Measurements from ENCODE around the gene PCED1B.

PCED1B gene

DNA sequence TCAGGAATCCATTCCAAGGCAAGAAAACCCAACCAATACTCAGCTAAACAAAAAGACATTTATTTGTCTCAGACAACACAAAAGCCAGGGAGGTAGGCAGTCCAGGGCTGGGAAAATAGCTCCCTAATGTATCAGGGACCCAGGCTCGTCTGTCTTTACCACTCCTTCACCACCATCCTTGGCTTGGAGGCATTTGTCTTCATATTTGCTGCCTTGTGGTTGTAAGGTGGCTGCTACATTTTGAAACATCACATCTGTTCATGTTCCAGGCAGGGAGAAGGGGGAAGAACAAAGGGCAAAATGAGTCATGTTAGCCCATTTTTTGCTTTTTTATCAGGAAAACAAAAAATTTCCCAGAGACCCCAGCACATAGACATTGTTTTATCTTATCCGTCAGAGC is 44.8 kb upstream of the PCED1B start:
- TF ChIP-seq MYC (IDR thresholded peaks at IDR 0.05; ENCODE audit: low read depth, low read length), result no peak
- TF ChIP-seq POLR2A (IDR thresholded peaks at IDR 0.05; ENCODE audit: extremely low read depth, insufficient read length), result no peak
- no peak for TF ChIP-seq CTCF (IDR thresholded peaks at IDR 0.05; ENCODE audit: low read depth, low read length)
- TF ChIP-seq, protein P1, sequence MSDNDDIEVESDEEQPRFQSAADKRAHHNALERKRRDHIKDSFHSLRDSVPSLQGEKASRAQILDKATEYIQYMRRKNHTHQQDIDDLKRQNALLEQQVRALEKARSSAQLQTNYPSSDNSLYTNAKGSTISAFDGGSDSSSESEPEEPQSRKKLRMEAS (IDR thresholded peaks at IDR 0.05; ENCODE audit: low read depth, low read length), result no peak
- H3K4me3 ChIP-seq (ENCODE audit: low read depth, low read length), result no peak overlapping the region
- DNase-seq (ENCODE audit: low read depth), result no peak

DNA sequence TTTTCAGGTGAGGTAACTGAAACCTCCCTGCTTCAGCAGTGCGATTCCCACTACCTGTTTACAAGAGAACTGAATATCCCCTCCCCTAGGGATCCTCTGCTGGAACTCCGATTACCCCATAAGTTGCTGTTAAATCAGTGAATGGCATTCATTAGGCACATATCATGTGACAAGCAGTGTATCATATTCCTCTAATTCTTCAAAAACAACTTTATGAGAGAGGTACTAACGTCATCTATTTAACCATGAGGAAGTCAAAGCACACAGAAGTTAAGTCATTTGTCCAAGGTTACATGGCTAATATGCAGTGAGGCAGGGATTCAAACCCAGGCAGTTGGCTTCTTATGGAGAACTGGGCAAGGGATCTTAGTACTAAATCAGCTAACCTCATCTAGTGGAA is 43.9 kb upstream of the PCED1B start:
- no peak for DNase-seq (ENCODE audit: low read depth)
- no peak overlapping the region for H3K4me3 ChIP-seq (ENCODE audit: low read depth, low read length)
- TF ChIP-seq POLR2A (IDR thresholded peaks at IDR 0.05; ENCODE audit: extremely low read depth, insufficient read length) (no peak), CTCF (IDR thresholded peaks at IDR 0.05; ENCODE audit: low read depth, low read length) (no peak), MYC (IDR thresholded peaks at IDR 0.05; ENCODE audit: low read depth, low read length) (no peak)
- TF ChIP-seq, protein P1 (IDR thresholded peaks at IDR 0.05; ENCODE audit: low read depth, low read length), result no peak

- H3K4me3 ChIP-seq (ENCODE audit: low read depth, low read length), result no peak overlapping the region
- no peak for DNase-seq (ENCODE audit: low read depth)
- no peak for TF ChIP-seq POLR2A (IDR thresholded peaks at IDR 0.05; ENCODE audit: extremely low read depth, insufficient read length)
- TF ChIP-seq, protein P1 (IDR thresholded peaks at IDR 0.05; ENCODE audit: low read depth, low read length), result no peak
- TF ChIP-seq MYC (IDR thresholded peaks at IDR 0.05; ENCODE audit: low read depth, low read length), result no peak
- no peak for TF ChIP-seq CTCF (IDR thresholded peaks at IDR 0.05; ENCODE audit: low read depth, low read length)
Observed at GRCh38 chr12:47038270-47038748, 41.1 kb upstream of the PCED1B start.

DNA sequence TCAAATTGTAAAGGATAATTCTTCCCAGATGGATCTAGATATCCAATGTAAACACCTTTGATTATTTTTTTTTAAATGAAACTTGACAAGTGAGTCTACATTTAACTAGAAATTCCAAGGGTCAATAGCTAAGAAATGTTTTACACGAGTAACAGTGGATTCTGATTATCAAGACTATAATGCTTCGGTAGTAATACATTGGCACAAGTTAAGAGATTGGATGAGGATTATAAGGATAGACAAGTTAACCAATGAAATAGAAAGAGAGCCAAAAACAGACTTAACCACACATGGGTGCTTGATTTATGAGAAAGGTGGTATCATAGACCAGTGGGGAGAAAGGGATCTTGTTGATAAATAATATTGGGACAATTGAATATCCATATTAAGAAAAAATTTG is 40.3 kb upstream of the PCED1B start:
- DNase-seq (ENCODE audit: low read depth), result no peak
- TF ChIP-seq, protein P1 (IDR thresholded peaks at IDR 0.05; ENCODE audit: low read depth, low read length), result no peak
- TF ChIP-seq POLR2A (IDR thresholded peaks at IDR 0.05; ENCODE audit: extremely low read depth, insufficient read length), result no peak
- TF ChIP-seq MYC (IDR thresholded peaks at IDR 0.05; ENCODE audit: low read depth, low read length), result no peak
- TF ChIP-seq CTCF (IDR thresholded peaks at IDR 0.05; ENCODE audit: low read depth, low read length), result no peak
- H3K4me3 ChIP-seq (ENCODE audit: low read depth, low read length), result no peak overlapping the region

DNA sequence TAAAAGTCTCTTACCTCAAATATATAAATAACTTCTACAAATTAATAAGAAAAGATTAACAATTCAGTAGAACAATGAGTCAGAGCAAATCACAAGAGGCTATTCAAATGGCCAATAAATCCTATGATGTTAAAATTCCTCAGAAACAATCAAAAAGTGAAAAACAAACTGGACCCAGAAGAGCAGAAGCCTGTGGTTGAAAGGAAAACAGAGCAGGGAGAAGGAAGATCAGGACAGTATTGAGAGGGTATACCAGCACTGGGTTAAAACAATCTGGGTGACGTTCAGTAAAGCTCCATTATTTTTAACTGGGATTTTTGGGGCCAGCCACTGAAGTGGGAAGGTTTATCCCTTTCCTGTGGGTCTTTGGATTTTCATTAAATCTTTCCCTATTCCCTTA is 39.7 kb upstream of the PCED1B start:
- no peak overlapping the region for H3K4me3 ChIP-seq (ENCODE audit: low read depth, low read length)
- DNase-seq (ENCODE audit: low read depth), result no peak
- TF ChIP-seq POLR2A (IDR thresholded peaks at IDR 0.05; ENCODE audit: extremely low read depth, insufficient read length), result no peak
- TF ChIP-seq MYC (IDR thresholded peaks at IDR 0.05; ENCODE audit: low read depth, low read length), result no peak

- DNase-seq (ENCODE audit: low read depth), result no peak
- H3K4me3 ChIP-seq (ENCODE audit: low read depth, low read length), result no peak overlapping the region
- TF ChIP-seq CTCF (IDR thresholded peaks at IDR 0.05; ENCODE audit: low read depth, low read length) (no peak), MYC (IDR thresholded peaks at IDR 0.05; ENCODE audit: low read depth, low read length) (no peak), POLR2A (IDR thresholded peaks at IDR 0.05; ENCODE audit: extremely low read depth, insufficient read length) (no peak)
- TF ChIP-seq, protein P1 (IDR thresholded peaks at IDR 0.05; ENCODE audit: low read depth, low read length), result no peak
Observed at GRCh38 chr12:47041327-47041726, 38.1 kb upstream of the PCED1B start.
